Activated CD4-positive, alpha-beta T cell treated with anti-CD3 and anti-CD28 coated beads, Interleukin-2, amount 10 ng/mL, durations not matched to agents 24 days and 14 days (primary cell): ENCODE measurements around the gene ARFGAP3. TPM values are rescaled to one million over a fixed set of nuclear protein-coding genes. Genes with fewer than 3 reads are reported as not detected.

ENCODE experiments used
- DNase-seq: peaks from one replicate; pipeline ENCODE4 v3.0.0; 2022
- H3K27ac Mint-ChIP-seq: one replicate; pipeline ENCODE4 v1.8.0; 2022; ENCODE audit warnings: mild to moderate bottlenecking, mixed read lengths
- H3K27me3 Mint-ChIP-seq: one replicate; pipeline ENCODE4 v1.8.0; 2022; ENCODE audit warnings: mixed read lengths
- H3K36me3 Mint-ChIP-seq: one replicate; pipeline ENCODE4 v1.8.0; 2022; ENCODE audit warnings: low read depth, mild to moderate bottlenecking, mixed read lengths
- H3K4me1 Mint-ChIP-seq: one replicate; pipeline ENCODE4 v1.8.0; 2021; ENCODE audit warnings: mixed read lengths
- H3K4me3 Mint-ChIP-seq: one replicate; pipeline ENCODE4 v1.8.0; 2022; ENCODE audit warnings: mild to moderate bottlenecking, moderate library complexity, mixed read lengths
- H3K9me3 Mint-ChIP-seq: one replicate; pipeline ENCODE4 v1.8.0; 2021; ENCODE audit warnings: mixed read lengths
- intact Hi-C: fragments of 100-400 bp; cut with micrococcal nuclease; formaldehyde crosslinking; loops from one replicate; pipeline ENCODE4 v1.15.1; 2023
- total RNA-seq: library from RNA; stranded (reverse); gene quantifications from 2 replicates; pipeline ENCODE4 v1.2.3, GENCODE V29; 2022

Gene ARFGAP3
- total RNA-seq, 1 donor from 2014 or later = 34.8 TPM

- H3K36me3 Mint-ChIP-seq = peaks cover 25% of the 10 kb centered on the region
- H3K27me3 Mint-ChIP-seq = no peaks in the 10 kb centered on the region
- H3K4me1 Mint-ChIP-seq = peaks cover under 1% of the 10 kb centered on the region
- no peak for DNase-seq
- H3K4me3 Mint-ChIP-seq = no peak overlapping the region
- no peaks in the 10 kb centered on the region for H3K9me3 Mint-ChIP-seq
- intact Hi-C loops = no loop called here
- H3K27ac Mint-ChIP-seq = no peak overlapping the region
Measured at GRCh38 chr22:42814215-42814614, 42.9 kb downstream of the ARFGAP3 start.

GRCh38 chr22:42813501-42813900, 43.6 kb downstream of the ARFGAP3 start:
- no peak overlapping the region for H3K4me3 Mint-ChIP-seq
- intact Hi-C loops = no loop called here
- peaks cover 2% of the 10 kb centered on the region for H3K4me1 Mint-ChIP-seq
- H3K36me3 Mint-ChIP-seq = peaks cover 28% of the 10 kb centered on the region
- DNase-seq = no peak
- no peaks in the 10 kb centered on the region for H3K27me3 Mint-ChIP-seq
- no peak overlapping the region for H3K27ac Mint-ChIP-seq
- no peaks in the 10 kb centered on the region for H3K9me3 Mint-ChIP-seq

GRCh38 chr22:42811459-42811858, 45.6 kb downstream of the ARFGAP3 start:
- Mint-ChIP-seq H3K36me3 (peaks cover 38% of the 10 kb centered on the region), H3K27me3 (no peaks in the 10 kb centered on the region), H3K4me1 (peaks cover 2% of the 10 kb centered on the region), H3K9me3 (no peaks in the 10 kb centered on the region), H3K27ac (no peak overlapping the region), H3K4me3 (no peak overlapping the region)
- intact Hi-C loops = no loop called here
- no peak for DNase-seq

GRCh38 chr22:42808521-42808920, 48.6 kb downstream of the ARFGAP3 start:
- no peaks in the 10 kb centered on the region for H3K27me3 Mint-ChIP-seq
- H3K36me3 Mint-ChIP-seq = peaks cover 43% of the 10 kb centered on the region
- H3K27ac Mint-ChIP-seq = no peak overlapping the region

GRCh38 chr22:42807185-42807584, 49.9 kb downstream of the ARFGAP3 start:
- H3K9me3 Mint-ChIP-seq = no peaks in the 10 kb centered on the region
- no peak for DNase-seq
- H3K36me3 Mint-ChIP-seq = peaks cover 37% of the 10 kb centered on the region
- peaks cover 2% of the 10 kb centered on the region for H3K4me1 Mint-ChIP-seq
- no peak overlapping the region for H3K27ac Mint-ChIP-seq
- intact Hi-C loops = no loop called here
- no peak overlapping the region for H3K4me3 Mint-ChIP-seq
- no peaks in the 10 kb centered on the region for H3K27me3 Mint-ChIP-seq

More at GRCh38 chr22:42808521-42808920, 48.6 kb downstream of the ARFGAP3 start:
- no peak for DNase-seq
- Mint-ChIP-seq H3K4me3 (no peak overlapping the region), H3K4me1 (peaks cover 2% of the 10 kb centered on the region), H3K9me3 (no peaks in the 10 kb centered on the region)
- intact Hi-C loops = no loop called here

GRCh38 chr22:42805998-42806830, 50.9 kb downstream of the ARFGAP3 start:
- no peak for DNase-seq
- H3K27me3 Mint-ChIP-seq = no peaks in the 10 kb centered on the region
- no peaks in the 10 kb centered on the region for H3K9me3 Mint-ChIP-seq
- no peak overlapping the region for H3K4me3 Mint-ChIP-seq
- H3K27ac Mint-ChIP-seq = no peak overlapping the region
- intact Hi-C loops = no loop called here
- H3K36me3 Mint-ChIP-seq = peaks cover 38% of the 10 kb centered on the region
- peaks cover 2% of the 10 kb centered on the region for H3K4me1 Mint-ChIP-seq

- intact Hi-C loops = no loop called here
- Mint-ChIP-seq H3K27ac (no peak overlapping the region), H3K4me1 (peaks cover 2% of the 10 kb centered on the region), H3K4me3 (no peak overlapping the region), H3K27me3 (no peaks in the 10 kb centered on the region), H3K36me3 (peaks cover 42% of the 10 kb centered on the region), H3K9me3 (no peaks in the 10 kb centered on the region)
- no peak for DNase-seq
Measured at GRCh38 chr22:42805016-42805997, 51.8 kb downstream of the ARFGAP3 start.

- no peaks in the 10 kb centered on the region for H3K4me1 Mint-ChIP-seq
- intact Hi-C loops = no loop called here
- no peak overlapping the region for H3K4me3 Mint-ChIP-seq
- H3K27ac Mint-ChIP-seq = no peak overlapping the region
- no peaks in the 10 kb centered on the region for H3K27me3 Mint-ChIP-seq
- no peaks in the 10 kb centered on the region for H3K9me3 Mint-ChIP-seq
- DNase-seq = no peak
- peaks cover 33% of the 10 kb centered on the region for H3K36me3 Mint-ChIP-seq
Measured at GRCh38 chr22:42803389-42803788, 53.7 kb downstream of the ARFGAP3 start.

GRCh38 chr22:42801252-42802080, 55.6 kb downstream of the ARFGAP3 start:
- H3K4me3 Mint-ChIP-seq = no peak overlapping the region
- no peaks in the 10 kb centered on the region for H3K27me3 Mint-ChIP-seq
- H3K4me1 Mint-ChIP-seq = peaks cover 3% of the 10 kb centered on the region
- H3K36me3 Mint-ChIP-seq = peaks cover 24% of the 10 kb centered on the region
- H3K27ac Mint-ChIP-seq = no peak overlapping the region
- no peak for DNase-seq
- no peaks in the 10 kb centered on the region for H3K9me3 Mint-ChIP-seq
- intact Hi-C loops = no loop called here

- H3K4me3 Mint-ChIP-seq = no peak overlapping the region
- DNase-seq = no peak
- H3K9me3 Mint-ChIP-seq = no peaks in the 10 kb centered on the region
- H3K4me1 Mint-ChIP-seq = peaks cover 3% of the 10 kb centered on the region
- peaks cover 24% of the 10 kb centered on the region for H3K36me3 Mint-ChIP-seq
- no peak overlapping the region for H3K27ac Mint-ChIP-seq
- intact Hi-C loops = no loop called here
- H3K27me3 Mint-ChIP-seq = no peaks in the 10 kb centered on the region
Measured at GRCh38 chr22:42800451-42801251, 56.4 kb downstream of the ARFGAP3 start.

GRCh38 chr22:42799461-42800405, 57.3 kb downstream of the ARFGAP3 start:
- no peak overlapping the region for H3K27ac Mint-ChIP-seq
- H3K36me3 Mint-ChIP-seq = peaks cover 24% of the 10 kb centered on the region
- no peaks in the 10 kb centered on the region for H3K27me3 Mint-ChIP-seq
- intact Hi-C loops = no loop called here
- peaks cover 3% of the 10 kb centered on the region for H3K4me1 Mint-ChIP-seq
- H3K9me3 Mint-ChIP-seq = no peaks in the 10 kb centered on the region
- H3K4me3 Mint-ChIP-seq = no peak overlapping the region
- no peak for DNase-seq

- Mint-ChIP-seq H3K27me3 (no peaks in the 10 kb centered on the region), H3K36me3 (peaks cover 24% of the 10 kb centered on the region)
Measured at GRCh38 chr22:42799061-42799460, 58.0 kb downstream of the ARFGAP3 start.

More at GRCh38 chr22:42799061-42799460, 58.0 kb downstream of the ARFGAP3 start:
- H3K9me3 Mint-ChIP-seq = no peaks in the 10 kb centered on the region
- intact Hi-C loops = no loop called here
- no peak for DNase-seq
- peaks cover 3% of the 10 kb centered on the region for H3K4me1 Mint-ChIP-seq
- no peak overlapping the region for H3K4me3 Mint-ChIP-seq
- no peak overlapping the region for H3K27ac Mint-ChIP-seq
